HEK293T (cell line): ENCODE results near the gene C16orf74.

Experiments used
- CTCF ChIA-PET: fragments of 350-600 bp; formaldehyde crosslinking; extraction: SDS; loops from one replicate; lab custom pipeline; 2021; ENCODE audit warnings: antibody characterized with exemption, inconsistent platforms; lab: Yijun Ruan, JAX
- POLR2A ChIA-PET: fragments of 350-600 bp; formaldehyde crosslinking; extraction: SDS; loops from one replicate; lab custom pipeline; 2020; ENCODE audit warnings: antibody characterized with exemption, inconsistent platforms; lab: Yijun Ruan, JAX
- DNase-seq: peaks from one replicate; pipeline ENCODE4 v3.0.0; 2012; ENCODE audit warnings: mixed read lengths; ENCODE audit errors: extremely low spot score
- ARNT ChIP-seq: fragments of 450-650 bp; IDR thresholded peaks from 2 replicates; pipeline ENCODE4 v1.6.1; 2017; ENCODE audit warnings: mild to moderate bottlenecking
- BHLHE40 ChIP-seq: fragments of 450-650 bp; IDR thresholded peaks from 2 replicates; pipeline ENCODE4 v1.6.1; 2016; ENCODE audit warnings: mild to moderate bottlenecking, moderate library complexity, borderline replicate concordance
- CTBP1 ChIP-seq: fragments of 450-650 bp; IDR thresholded peaks from 2 replicates; pipeline ENCODE4 v1.6.1; 2016; ENCODE audit warnings: borderline replicate concordance
- ELF4 ChIP-seq: fragments of 450-650 bp; IDR thresholded peaks from 2 replicates; pipeline ENCODE4 v1.6.1; 2017; ENCODE audit warnings: antibody characterized with exemption
- FOXA1 ChIP-seq: fragments of 450-650 bp; IDR thresholded peaks from 2 replicates; pipeline ENCODE4 v1.6.1; 2016; ENCODE audit warnings: mild to moderate bottlenecking
- FOXK2 ChIP-seq: fragments of 450-650 bp; IDR thresholded peaks from 2 replicates; pipeline ENCODE4 v1.6.1; 2016; ENCODE audit warnings: mild to moderate bottlenecking
- FOXM1 ChIP-seq: fragments of 450-650 bp; IDR thresholded peaks from 2 replicates; pipeline ENCODE4 v1.6.1; 2017; ENCODE audit warnings: mild to moderate bottlenecking, borderline replicate concordance
- HDGF ChIP-seq: fragments of 450-650 bp; IDR thresholded peaks from 2 replicates; pipeline ENCODE4 v1.6.1; 2017; ENCODE audit warnings: antibody characterized with exemption, borderline replicate concordance
- L3MBTL2 ChIP-seq: fragments of 450-650 bp; conservative IDR thresholded peaks from 2 replicates; pipeline ENCODE4 v1.6.1; 2016; ENCODE audit warnings: mild to moderate bottlenecking
- LEF1 ChIP-seq: fragments of 450-650 bp; IDR thresholded peaks from 2 replicates; pipeline ENCODE4 v1.6.1; 2017; ENCODE audit warnings: mild to moderate bottlenecking, borderline replicate concordance
- NFRKB ChIP-seq: fragments of 450-650 bp; IDR thresholded peaks from 2 replicates; pipeline ENCODE4 v1.6.1; 2016; ENCODE audit warnings: mild to moderate bottlenecking, moderate library complexity
- SP1 ChIP-seq: fragments of 450-650 bp; IDR thresholded peaks from 2 replicates; pipeline ENCODE4 v1.6.1; 2017
- SUZ12 ChIP-seq: fragments of 450-650 bp; IDR thresholded peaks from 2 replicates; pipeline ENCODE4 v1.6.1; 2016; ENCODE audit warnings: mild to moderate bottlenecking
- TARDBP ChIP-seq: fragments of 450-650 bp; IDR thresholded peaks from 2 replicates; pipeline ENCODE4 v1.6.1; 2016
- ZNF384 ChIP-seq: fragments of 450-650 bp; IDR thresholded peaks from 2 replicates; pipeline ENCODE4 v1.6.1; 2016
- TF ChIP-seq, protein P1 (sequence below): fragments of 450-650 bp; IDR thresholded peaks from 2 replicates; pipeline ENCODE4 v1.6.1; 2016

Gene C16orf74

DNA sequence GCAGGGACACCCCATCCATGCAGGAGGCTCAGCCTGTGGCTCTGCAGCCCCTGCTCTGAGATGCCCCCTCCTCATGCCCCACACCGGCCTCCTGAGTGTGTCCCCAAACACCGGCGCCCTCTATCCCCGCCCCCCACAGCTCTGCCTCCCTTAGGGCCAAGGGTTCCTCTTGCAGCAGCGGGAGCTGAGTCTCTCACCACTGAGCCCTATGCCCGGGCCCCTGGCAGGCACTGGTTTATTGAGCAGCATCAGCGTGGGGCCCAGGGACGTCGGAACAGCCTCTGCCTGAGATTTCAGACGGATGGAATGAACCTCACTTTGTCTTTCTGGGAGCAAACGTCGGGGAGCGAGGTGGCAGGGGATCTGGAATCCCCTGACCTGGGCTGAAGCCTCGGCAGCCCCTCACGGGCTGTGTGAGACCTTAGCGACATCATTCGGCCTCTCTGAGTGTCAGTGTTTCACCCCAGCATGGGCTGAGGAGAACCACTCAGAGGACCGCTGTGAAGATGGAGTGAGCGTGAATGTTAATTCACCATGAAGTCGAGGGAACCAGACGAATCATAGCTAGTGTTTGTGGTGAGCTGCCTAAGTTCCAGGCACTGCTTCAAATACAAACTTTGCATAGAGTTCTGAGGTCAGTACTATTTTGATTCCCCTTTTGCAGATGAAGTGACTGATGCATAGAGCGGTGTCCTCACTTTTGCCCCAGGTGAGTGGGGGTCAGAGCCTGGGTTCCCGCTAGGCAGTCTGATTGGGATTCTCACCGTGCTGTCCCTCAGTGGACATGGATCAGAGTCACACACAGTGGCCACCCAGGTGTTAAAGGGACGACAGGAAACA is 5.3 kb upstream of the C16orf74 start:
- DNase-seq: no peak
- TF ChIP-seq SUZ12 (no peak), ELF4 (no peak), FOXA1 (no peak), NFRKB (no peak), SP1 (no peak), ARNT (no peak), FOXM1 (no peak), FOXK2 (no peak), HDGF (no peak), ZNF384 (no peak), L3MBTL2 (no peak), TARDBP (no peak), LEF1 (no peak), BHLHE40 (no peak)
- TF ChIP-seq, protein P1, sequence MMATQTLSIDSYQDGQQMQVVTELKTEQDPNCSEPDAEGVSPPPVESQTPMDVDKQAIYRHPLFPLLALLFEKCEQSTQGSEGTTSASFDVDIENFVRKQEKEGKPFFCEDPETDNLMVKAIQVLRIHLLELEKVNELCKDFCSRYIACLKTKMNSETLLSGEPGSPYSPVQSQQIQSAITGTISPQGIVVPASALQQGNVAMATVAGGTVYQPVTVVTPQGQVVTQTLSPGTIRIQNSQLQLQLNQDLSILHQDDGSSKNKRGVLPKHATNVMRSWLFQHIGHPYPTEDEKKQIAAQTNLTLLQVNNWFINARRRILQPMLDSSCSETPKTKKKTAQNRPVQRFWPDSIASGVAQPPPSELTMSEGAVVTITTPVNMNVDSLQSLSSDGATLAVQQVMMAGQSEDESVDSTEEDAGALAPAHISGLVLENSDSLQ: no peak
- CTCF ChIA-PET: no interaction called here
- POLR2A ChIA-PET: no interaction called here

DNA sequence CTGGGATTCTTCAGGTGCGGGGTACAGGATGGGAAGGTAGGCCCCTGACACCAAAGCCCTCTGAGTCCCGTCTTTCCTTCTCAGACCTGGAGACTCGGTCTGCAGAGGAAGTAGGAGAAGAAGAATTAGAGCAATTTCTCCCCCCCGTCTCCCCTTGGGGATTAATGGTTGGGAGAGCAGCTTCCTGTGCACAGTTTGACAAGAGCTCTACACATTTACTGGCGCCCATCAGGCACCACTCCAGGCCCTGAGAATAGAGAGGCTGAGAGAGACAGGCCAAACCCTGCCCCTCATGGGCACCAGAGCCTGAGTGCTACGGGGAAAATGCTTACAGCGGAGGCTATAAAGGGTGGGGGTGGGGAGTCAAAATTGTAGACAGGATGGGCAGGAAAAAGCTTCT is 3.5 kb upstream of the C16orf74 start:
- no peak for DNase-seq
- TF ChIP-seq ZNF384 (no peak), FOXA1 (no peak), CTBP1 (no peak), ELF4 (no peak), ARNT (no peak), SP1 (no peak), TARDBP (no peak), FOXK2 (no peak), BHLHE40 (no peak), LEF1 (no peak), HDGF (no peak), NFRKB (no peak), L3MBTL2 (no peak), SUZ12 (no peak), FOXM1 (no peak)
- TF ChIP-seq, protein P1: no peak
- POLR2A ChIA-PET: no interaction called here
- CTCF ChIA-PET: no interaction called here

DNA sequence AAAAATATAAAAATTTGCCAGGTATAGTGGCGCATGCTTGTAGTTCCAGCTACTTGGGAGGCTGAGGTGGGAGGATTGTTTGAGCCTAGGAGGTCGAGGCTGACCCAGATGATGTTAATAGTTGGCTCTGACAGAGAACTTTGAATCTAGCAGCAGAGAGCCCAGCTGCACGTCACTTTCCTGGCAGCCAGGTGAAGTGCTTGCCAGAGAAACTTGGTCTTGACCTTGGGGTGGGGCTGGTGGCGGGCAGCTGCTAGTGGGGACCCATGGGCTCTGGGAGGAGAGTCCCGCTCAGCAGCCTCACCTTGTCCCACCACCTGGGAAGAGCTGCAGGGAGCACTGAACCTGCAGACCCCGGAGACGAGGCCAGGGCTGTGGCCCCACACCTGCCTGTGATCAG is 3.1 kb upstream of the C16orf74 start:
- DNase-seq: no peak
- ChIA-PET POLR2A (no interaction called here), CTCF (no interaction called here)
- TF ChIP-seq LEF1 (no peak), ELF4 (no peak), BHLHE40 (no peak), L3MBTL2 (no peak), ZNF384 (no peak)

DNA sequence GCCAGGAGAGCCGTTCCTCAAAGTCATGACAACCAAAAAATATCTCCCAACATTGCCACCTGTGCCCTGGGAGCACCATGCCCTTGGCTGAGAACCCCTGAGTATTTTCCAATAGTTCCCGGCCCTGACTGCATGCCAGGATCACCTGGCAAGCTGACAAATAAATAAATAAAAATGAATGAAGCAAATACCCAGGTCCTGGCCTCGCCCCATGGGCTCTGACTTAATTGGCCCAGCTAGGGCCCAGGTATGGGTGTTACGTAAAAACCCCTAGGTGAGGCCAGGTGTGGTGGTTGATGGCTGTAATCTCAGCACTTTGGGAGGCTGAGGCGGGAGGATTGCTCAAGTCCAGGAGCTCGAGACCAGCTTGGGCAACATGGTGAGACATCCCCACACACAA is 2.7 kb upstream of the C16orf74 start:
- DNase-seq: no peak
- ChIA-PET CTCF (no interaction called here), POLR2A (no interaction called here)
- TF ChIP-seq SUZ12 (no peak), LEF1 (no peak), FOXA1 (no peak), CTBP1 (no peak), ARNT (no peak), NFRKB (no peak), TARDBP (no peak), ZNF384 (no peak), ELF4 (no peak), FOXK2 (no peak)

DNA sequence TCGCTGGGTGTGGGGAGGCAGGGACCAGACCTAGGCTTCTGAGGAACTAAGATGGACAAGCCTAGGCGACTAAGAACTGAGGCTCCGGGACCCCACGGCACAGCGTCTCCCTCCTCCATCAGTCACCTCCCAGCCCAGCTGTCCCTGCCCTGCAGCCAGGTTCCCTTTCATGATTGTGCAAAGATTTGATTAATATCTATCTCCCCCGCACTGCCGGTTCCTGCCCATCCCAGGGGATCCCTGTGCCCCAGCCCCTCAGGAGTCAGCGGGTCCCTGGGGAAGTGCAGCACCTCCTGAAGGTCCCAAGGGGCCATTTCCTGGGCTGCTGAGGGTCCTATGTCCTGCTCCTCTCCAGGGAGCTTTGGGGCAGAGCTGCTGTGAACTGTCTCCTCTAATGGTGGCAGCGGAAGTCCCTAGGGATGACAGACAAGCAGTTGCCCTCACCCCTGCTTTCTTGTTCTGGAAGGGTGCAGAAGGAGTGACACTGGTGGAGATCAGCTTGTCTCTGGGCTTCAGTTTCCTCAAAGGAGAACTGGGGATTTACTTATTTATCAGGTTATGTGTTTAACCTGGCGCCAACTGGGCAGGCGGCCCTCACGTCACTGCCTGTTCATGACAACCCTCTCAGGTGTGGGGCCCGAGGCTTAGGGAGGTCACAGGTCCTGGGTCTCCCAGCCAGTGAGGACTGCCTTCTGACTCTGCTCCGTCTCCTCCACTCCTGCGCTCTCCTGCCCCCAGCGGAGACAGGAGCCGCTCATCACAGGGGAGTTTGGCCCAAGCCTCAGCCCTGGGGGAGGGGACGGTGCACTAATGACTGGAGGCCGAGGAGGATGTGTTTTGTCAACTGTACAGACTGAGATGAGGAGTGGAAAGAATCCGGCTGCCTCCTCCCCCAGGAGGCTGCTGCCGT is 1.9 kb upstream of the C16orf74 start:
- ChIA-PET CTCF (interaction anchor here (0.9 kb wide), 1 partner anchor 9 kb away, joined by 3 read pairs; no protein-coding TSS in a partner anchor), POLR2A (no interaction called here)
- DNase-seq: peak; percentile 57
- TF ChIP-seq FOXM1 (no peak), FOXK2 (no peak)
- TF ChIP-seq, protein P1: 0 out of 2 replicates have a peak, but pooled peaks have one; percentile 1
